HepG2 (cell line): ENCODE results near the gene BST2. TPM values are rescaled to one million over a fixed set of nuclear protein-coding genes. Genes with fewer than 3 reads are reported as not detected.

Source experiments
- EEA1 ChIP-seq: sonication (generic); formaldehyde crosslinking; IDR thresholded peaks from 2 replicates; pipeline ENCODE4 v1.5.1; 2020; ENCODE audit warnings: mild to moderate bottlenecking, missing genetic modification reagents, borderline replicate concordance
- HMGA1 ChIP-seq: sonication (generic); formaldehyde crosslinking; conservative IDR thresholded peaks from 2 replicates; pipeline ENCODE4 v1.4.0; 2020; ENCODE audit warnings: missing genetic modification reagents
- ISX ChIP-seq: sonication (generic); formaldehyde crosslinking; conservative IDR thresholded peaks from 2 replicates; pipeline ENCODE4 v1.5.0; 2020; ENCODE audit warnings: missing genetic modification reagents
- KAT7 ChIP-seq: IDR thresholded peaks from 2 replicates; pipeline ENCODE4 v1.6.1; 2018; ENCODE audit warnings: borderline replicate concordance, missing compliant biosample characterization
- KLF15 ChIP-seq: sonication (generic); formaldehyde crosslinking; IDR thresholded peaks from 2 replicates; pipeline ENCODE4 v1.8.1; 2023; ENCODE audit warnings: borderline replicate concordance, mild to moderate bottlenecking, inconsistent platforms, missing genetic modification reagents, mixed read lengths
- NCOR1 ChIP-seq: fragments of 200-600 bp; sonication (generic); IDR thresholded peaks from 2 replicates; pipeline ENCODE4 v1.7.0; 2017; ENCODE audit warnings: antibody characterized with exemption, low read length, borderline replicate concordance
- NR2F6 ChIP-seq, 2 experiments: IDR thresholded peaks; 2 replicates each; pipeline ENCODE4 v1.6.1; 2016; ENCODE audit warnings: antibody characterized with exemption in 1 of 2, mild to moderate bottlenecking in 1 of 2
- SIX4 ChIP-seq: sonication (generic); formaldehyde crosslinking; IDR thresholded peaks from 2 replicates; pipeline ENCODE4 v1.4.0; 2020; ENCODE audit warnings: missing genetic modification reagents
- SP5 ChIP-seq: IDR thresholded peaks from 2 replicates; pipeline ENCODE4 v1.6.1; 2016; ENCODE audit warnings: low read depth, borderline replicate concordance
- SSRP1 ChIP-seq: IDR thresholded peaks from 2 replicates; pipeline ENCODE4 v1.6.1; 2016; ENCODE audit warnings: control low read depth
- TOPORS ChIP-seq: sonication (generic); formaldehyde crosslinking; IDR thresholded peaks from 2 replicates; pipeline ENCODE4 v1.8.0; 2023; ENCODE audit warnings: mild to moderate bottlenecking, missing genetic modification reagents
- YY1 ChIP-seq: IDR thresholded peaks from 2 replicates; pipeline ENCODE4 v1.6.1; 2011; ENCODE audit warnings: low read length, low read depth, moderate library complexity, mild to moderate bottlenecking; ENCODE audit not compliant: insufficient read depth, insufficient replicate concordance
- ZBTB33 ChIP-seq: sonication (generic); formaldehyde crosslinking; IDR thresholded peaks from 2 replicates; pipeline ENCODE4 v1.4.0; 2020; ENCODE audit warnings: missing genetic modification reagents
- ZBTB37 ChIP-seq: sonication (generic); formaldehyde crosslinking; IDR thresholded peaks from 2 replicates; pipeline ENCODE4 v1.4.0; 2020; ENCODE audit warnings: mild to moderate bottlenecking, missing genetic modification reagents
- ZC3H13 ChIP-seq: sonication (generic); formaldehyde crosslinking; IDR thresholded peaks from 2 replicates; pipeline ENCODE4 v1.8.1; 2023; ENCODE audit warnings: mild to moderate bottlenecking, missing genetic modification reagents, moderate library complexity
- ZFY ChIP-seq: sonication (generic); formaldehyde crosslinking; IDR thresholded peaks from 2 replicates; pipeline ENCODE4 v1.4.0; 2020; ENCODE audit warnings: missing genetic modification reagents
- ZKSCAN5 ChIP-seq: sonication (generic); formaldehyde crosslinking; IDR thresholded peaks from 2 replicates; pipeline ENCODE4 v1.5.1; 2020; ENCODE audit warnings: mild to moderate bottlenecking, missing genetic modification reagents
- ZNF282 ChIP-seq: fragments of 450-650 bp; IDR thresholded peaks from 2 replicates; pipeline ENCODE4 v1.6.1; 2018; ENCODE audit not compliant: partially characterized antibody
- ZNF589 ChIP-seq: sonication (generic); formaldehyde crosslinking; conservative IDR thresholded peaks from 2 replicates; pipeline ENCODE4 v1.8.0; 2022; ENCODE audit warnings: mild to moderate bottlenecking, moderate library complexity, missing genetic modification reagents
- ZNF616 ChIP-seq: sonication (generic); formaldehyde crosslinking; IDR thresholded peaks from 2 replicates; pipeline ENCODE4 v1.5.0; 2020; ENCODE audit warnings: low read depth, mild to moderate bottlenecking, missing genetic modification reagents
- ZNF724P ChIP-seq: sonication (generic); formaldehyde crosslinking; IDR thresholded peaks from 2 replicates; pipeline ENCODE4 v1.8.0; 2022; ENCODE audit warnings: missing genetic modification reagents, borderline replicate concordance
- ZNF737 ChIP-seq: sonication (generic); formaldehyde crosslinking; IDR thresholded peaks from 2 replicates; pipeline ENCODE4 v1.5.0; 2020; ENCODE audit warnings: missing genetic modification reagents, mild to moderate bottlenecking, borderline replicate concordance
- ZNF879 ChIP-seq: sonication (generic); formaldehyde crosslinking; IDR thresholded peaks from 2 replicates; pipeline ENCODE4 v1.8.1; 2023; ENCODE audit warnings: missing genetic modification reagents
- polyA plus RNA-seq, 8 experiments: library from polyadenylated mRNA; depleted of rRNA in 3 of 8; stranded (reverse) in 7 of 8; unstranded in 1 of 8; fragments of >200 nt; fragmentation: Illumina TruSeq in 4 of 8; extraction: Trizol in 4 of 8; gene quantifications; 2 replicates each; pipeline versions ENCODE4 v1.2.1 to v1.2.3, GENCODE V29; 2011 to 2016; ENCODE audit warnings: low read depth in 4 of 8, missing spikeins in 1 of 8, mixed read lengths in 1 of 8; ENCODE audit not compliant: insufficient read depth in 1 of 8
- total RNA-seq, 5 experiments: library from RNA; depleted of rRNA; stranded (reverse); fragments of >200 nt; fragmentation: Illumina TruSeq; extraction: Trizol; gene quantifications; 2 replicates each; pipeline ENCODE4 v1.2.3, GENCODE V29; 2016; ENCODE audit warnings: low read depth in 1 of 5
- TF ChIP-seq, protein P1 (sequence below): sonication (generic); formaldehyde crosslinking; IDR thresholded peaks from 2 replicates; pipeline ENCODE4 v1.4.0; 2020; ENCODE audit warnings: missing genetic modification reagents
- TF ChIP-seq, protein P2 (sequence below): sonication (generic); formaldehyde crosslinking; IDR thresholded peaks from 2 replicates; pipeline ENCODE4 v1.8.1; 2023; ENCODE audit warnings: mild to moderate bottlenecking, missing genetic modification reagents, borderline replicate concordance

The BST2 gene
- total and polyA plus RNA-seq, 2 of the 13 experiments (the other 11 are each of a cell fraction or from before 2014, with no cell fraction given) = 58.8 to 93.8 TPM

- TF ChIP-seq KLF15 (CRISPR knock-in tag) (no peak), ZNF879 (CRISPR knock-in tag) (no peak), ZNF589 (CRISPR knock-in tag) (no peak), ZBTB37 (CRISPR knock-in tag) (no peak), KAT7 (CRISPR knock-in tag) (no peak), ZNF724P (CRISPR knock-in tag) (no peak), ZNF282 (no peak), SP5 (CRISPR knock-in tag) (no peak), EEA1 (no peak; the same call in 1 of the 2 replicates), ZNF737 (CRISPR knock-in tag) (no peak), ZBTB33 (CRISPR knock-in tag) (no peak), SIX4 (CRISPR knock-in tag) (no peak), ZC3H13 (CRISPR knock-in tag) (no peak), TOPORS (CRISPR knock-in tag) (0 out of 2 replicates have a peak, but pooled peaks have one; percentile 15), ZNF616 (CRISPR knock-in tag) (no peak), NR2F6 (IDR thresholded peaks at IDR 0.05) (no peak), NR2F6 (CRISPR knock-in tag; IDR thresholded peaks at IDR 0.05) (peak; percentile 36; the same call in 1 of the 2 replicates), ISX (CRISPR knock-in tag) (no peak), ZKSCAN5 (CRISPR knock-in tag) (no peak), NCOR1 (0 out of 2 replicates have a peak, but pooled peaks have one; percentile 2), SSRP1 (CRISPR knock-in tag) (no peak), YY1 (peak; percentile 90), ZFY (peak; percentile 58; the same call in 1 of the 2 replicates), HMGA1 (no peak)
- TF ChIP-seq, protein P1, sequence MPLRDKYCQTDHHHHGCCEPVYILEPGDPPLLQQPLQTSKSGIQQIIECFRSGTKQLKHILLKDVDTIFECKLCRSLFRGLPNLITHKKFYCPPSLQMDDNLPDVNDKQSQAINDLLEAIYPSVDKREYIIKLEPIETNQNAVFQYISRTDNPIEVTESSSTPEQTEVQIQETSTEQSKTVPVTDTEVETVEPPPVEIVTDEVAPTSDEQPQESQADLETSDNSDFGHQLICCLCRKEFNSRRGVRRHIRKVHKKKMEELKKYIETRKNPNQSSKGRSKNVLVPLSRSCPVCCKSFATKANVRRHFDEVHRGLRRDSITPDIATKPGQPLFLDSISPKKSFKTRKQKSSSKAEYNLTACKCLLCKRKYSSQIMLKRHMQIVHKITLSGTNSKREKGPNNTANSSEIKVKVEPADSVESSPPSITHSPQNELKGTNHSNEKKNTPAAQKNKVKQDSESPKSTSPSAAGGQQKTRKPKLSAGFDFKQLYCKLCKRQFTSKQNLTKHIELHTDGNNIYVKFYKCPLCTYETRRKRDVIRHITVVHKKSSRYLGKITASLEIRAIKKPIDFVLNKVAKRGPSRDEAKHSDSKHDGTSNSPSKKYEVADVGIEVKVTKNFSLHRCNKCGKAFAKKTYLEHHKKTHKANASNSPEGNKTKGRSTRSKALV = 0 out of 2 replicates have a peak, but pooled peaks have one; percentile 60
- TF ChIP-seq, protein P2, sequence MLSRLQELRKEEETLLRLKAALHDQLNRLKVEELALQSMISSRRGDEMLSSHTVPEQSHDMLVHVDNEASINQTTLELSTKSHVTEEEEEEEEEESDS = peak; percentile 61; the same call in 1 of the 2 replicates
Observed at GRCh38 chr19:17419621-17420474, 14.4 kb upstream of the BST2 start, which contains the start of gene MVB12A (continued).
